Measurements from ENCODE around the gene TAMALIN.

GRCh38 chr12:51985154-51985835 lies 21.5 kb upstream of the TAMALIN start:
- TF ChIP-seq CTCF (IDR thresholded peaks at IDR 0.05) (no peak), POLR2A (IDR thresholded peaks at IDR 0.05) (no peak)

Data from esophagus squamous epithelium (tissue), 4 donors.